GM23338 (cell line): ENCODE measurements around the gene DNASE2. TPM values are rescaled to one million over a fixed set of nuclear protein-coding genes. Genes with fewer than 3 reads are reported as not detected.

Experiments
- ATAC-seq: fragments of 200-7000 bp; cut with Tn5 transposase; 3 replicates; pipeline ENCODE4 v1.9.1; 2020
- DNase-seq: peaks from one replicate; pipeline ENCODE4 v3.0.0-alpha.2; 2015; ENCODE audit warnings: low spot score
- H2AFZ ChIP-seq: fragments of 200-600 bp; sonication (generic); 2 replicates; pipeline ENCODE4 v1.8.0; 2016; ENCODE audit warnings: antibody characterized with exemption, mild to moderate bottlenecking, moderate library complexity
- H3F3A ChIP-seq: fragments of 200-600 bp; sonication (generic); replicated peaks from 2 replicates; pipeline ENCODE4 v1.8.0; 2017; ENCODE audit warnings: antibody characterized with exemption, mixed run types, low read depth
- H3K27ac ChIP-seq: fragments of 200-600 bp; sonication (generic); 2 replicates; pipeline ENCODE4 v1.6.1; 2016; ENCODE audit warnings: low read depth
- H3K27me3 ChIP-seq: fragments of 200-600 bp; sonication (generic); 2 replicates; pipeline ENCODE4 v1.8.0; 2016; ENCODE audit warnings: mild to moderate bottlenecking, mixed run types, moderate library complexity; ENCODE audit not compliant: insufficient read depth
- H3K36me3 ChIP-seq: fragments of 200-600 bp; sonication (generic); 2 replicates; pipeline ENCODE4 v1.8.0; 2016; ENCODE audit warnings: mild to moderate bottlenecking; ENCODE audit not compliant: insufficient read depth
- H3K4me1 ChIP-seq: fragments of 200-600 bp; sonication (generic); 2 replicates; pipeline ENCODE4 v1.8.0; 2016; ENCODE audit warnings: mild to moderate bottlenecking, moderate library complexity; ENCODE audit not compliant: insufficient read depth
- H3K4me2 ChIP-seq: fragments of 200-600 bp; sonication (generic); 2 replicates; pipeline ENCODE4 v1.7.1; 2017; ENCODE audit warnings: mixed run types
- H3K4me3 ChIP-seq: fragments of 200-600 bp; sonication (generic); 2 replicates; pipeline ENCODE4 v1.6.1; 2016; ENCODE audit warnings: mixed run types
- H3K79me2 ChIP-seq: fragments of 200-600 bp; sonication (generic); replicated peaks from 2 replicates; pipeline ENCODE4 v1.8.0; 2017; ENCODE audit warnings: mild to moderate bottlenecking; ENCODE audit not compliant: insufficient read depth
- H3K9me2 ChIP-seq: fragments of 200-600 bp; sonication (generic); 2 replicates; pipeline ENCODE4 v1.8.0; 2017; ENCODE audit not compliant: insufficient read depth
- H4K20me1 ChIP-seq: fragments of 200-600 bp; sonication (generic); replicated peaks from 2 replicates; pipeline ENCODE4 v1.8.0; 2017; ENCODE audit warnings: mild to moderate bottlenecking; ENCODE audit not compliant: insufficient read depth
- H3K27ac Mint-ChIP-seq: 2 replicates; pipeline ENCODE4 v1.8.0; 2020; ENCODE audit warnings: inconsistent platforms, mild to moderate bottlenecking, moderate library complexity, mixed read lengths
- H3K27me3 Mint-ChIP-seq: 3 replicates; pipeline ENCODE4 v1.8.0; 2022; ENCODE audit warnings: low read depth, mild to moderate bottlenecking, moderate library complexity, mixed read lengths, inconsistent platforms; ENCODE audit not compliant: insufficient read depth, poor library complexity
- H3K36me3 Mint-ChIP-seq: 3 replicates; pipeline ENCODE4 v1.8.0; 2021; ENCODE audit warnings: low read depth, mild to moderate bottlenecking, inconsistent platforms, moderate library complexity, mixed read lengths
- H3K4me1 Mint-ChIP-seq: 3 replicates; pipeline ENCODE4 v1.8.0; 2020; ENCODE audit warnings: mild to moderate bottlenecking, inconsistent platforms, mixed read lengths
- H3K4me3 Mint-ChIP-seq: 3 replicates; pipeline ENCODE4 v1.8.0; 2021; ENCODE audit warnings: moderate library complexity, mild to moderate bottlenecking, inconsistent platforms, mixed read lengths
- H3K9me3 Mint-ChIP-seq: 3 replicates; pipeline ENCODE4 v1.8.0; 2020; ENCODE audit warnings: moderate library complexity, mild to moderate bottlenecking, inconsistent platforms, mixed read lengths
- EZH2 ChIP-seq: fragments of 200-600 bp; sonication (generic); IDR thresholded peaks from one replicate; pipeline ENCODE4 v1.8.0; 2017; ENCODE audit warnings: antibody characterized with exemption, mild to moderate bottlenecking, low read depth; ENCODE audit not compliant: unreplicated experiment
- JUNB ChIP-seq: IDR thresholded peaks from one replicate; pipeline ENCODE4 v1.6.1; 2016; ENCODE audit warnings: antibody characterized with exemption; ENCODE audit not compliant: unreplicated experiment
- POLR2AphosphoS5 ChIP-seq: IDR thresholded peaks from 2 replicates; pipeline ENCODE4 v1.6.1; 2016; ENCODE audit warnings: antibody characterized with exemption, low read depth
- REST ChIP-seq: IDR thresholded peaks from one replicate; pipeline ENCODE4 v1.6.1; 2018; ENCODE audit warnings: antibody characterized with exemption; ENCODE audit not compliant: unreplicated experiment
- ZNF114 ChIP-seq: fragments of 250-450 bp; sonication (Bioruptor Pico); IDR thresholded peaks from 2 replicates; pipeline ENCODE4 v1.5.0; 2020; ENCODE audit warnings: mild to moderate bottlenecking, moderate library complexity
- polyA plus RNA-seq: library from polyadenylated mRNA; unstranded; fragments of >200 nt; fragmentation: Nextera tagmentation; extraction: Ambion mirVana; gene quantifications from 2 replicates; pipeline ENCODE4 v1.2.1, GENCODE V29; 2016
- total RNA-seq: library from RNA; depleted of rRNA; stranded (reverse); fragments of >200 nt; shearing (Covaris generic); gene quantifications from 2 replicates; pipeline ENCODE4 v1.2.3, GENCODE V29; 2014
- TF ChIP-seq, protein P1 (sequence below), 2 experiments: fragments of 200-600 bp in 1 of 2; sonication (generic) in 1 of 2; conservative IDR thresholded peaks; 2 replicates each; pipeline versions ENCODE4 v1.5.1 to v1.6.1; 2016 to 2017; ENCODE audit warnings: antibody characterized with exemption in 2 of 2, low read depth in 2 of 2, mild to moderate bottlenecking in 2 of 2, moderate library complexity in 1 of 2

Gene DNASE2
- total and polyA plus RNA-seq, 2 experiments from 2014 or later: 17.4 to 35.0 TPM

DNA sequence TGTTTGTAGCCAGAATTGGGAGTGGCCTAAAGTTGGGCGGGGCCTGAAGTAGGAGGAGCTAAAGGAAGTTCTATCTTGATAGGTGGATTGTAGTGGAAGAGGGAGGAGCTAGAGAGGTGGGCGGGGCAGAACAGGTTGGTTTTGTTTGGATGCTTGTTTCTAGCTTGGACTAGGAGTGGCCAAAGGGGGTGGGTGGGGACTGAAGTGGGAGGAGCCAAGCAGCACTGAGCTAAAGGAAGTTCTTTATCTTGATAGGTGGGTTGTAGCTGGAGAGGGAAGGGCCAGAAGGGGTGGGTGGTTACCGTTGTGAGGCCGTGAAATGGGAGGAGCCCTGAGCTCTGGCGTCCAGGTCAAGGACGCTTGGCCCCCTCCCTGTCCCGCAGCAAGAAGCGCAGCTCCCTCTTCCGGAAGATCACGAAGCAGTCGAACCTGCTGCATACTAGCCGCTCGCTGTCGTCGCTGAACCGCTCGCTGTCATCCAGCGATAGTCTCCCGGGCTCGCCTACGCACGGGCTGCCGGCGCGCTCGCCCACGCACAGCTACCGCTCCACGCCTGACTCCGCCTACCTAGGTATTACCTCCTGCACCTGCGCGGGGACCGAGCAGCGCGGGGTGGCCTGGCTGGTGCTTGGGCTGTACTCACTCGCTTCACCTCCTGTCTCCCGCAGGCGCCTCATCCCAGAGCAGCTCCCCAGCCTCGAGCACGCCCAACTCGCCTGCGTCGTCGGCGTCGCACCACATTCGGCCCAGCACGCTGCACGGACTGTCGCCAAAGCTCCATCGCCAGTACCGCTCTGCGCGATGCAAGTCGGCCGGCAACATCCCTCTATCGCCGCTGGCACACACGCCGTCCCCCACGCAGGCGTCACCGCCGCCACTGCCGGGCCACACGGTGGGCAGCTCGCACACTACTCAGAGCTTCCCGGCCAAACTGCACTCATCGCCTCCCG is 8.0 kb downstream of the DNASE2 start:
- Histone ChIP-seq H3K4me3 (peak overlapping the region; percentile 55), H3K27ac (no peak overlapping the region), H3K4me2 (peak overlapping the region; percentile 87), H3K4me1 (no peaks in the 10 kb centered on the region), H3K36me3 (no peaks in the 10 kb centered on the region), H3K27me3 (no peaks in the 10 kb centered on the region), H2AFZ (no peak overlapping the region; the same call in 1 of the 2 replicates), H3K9me2 (no peaks in the 10 kb centered on the region), H4K20me1 (no peaks in the 10 kb centered on the region; the same call in 1 of the 2 replicates), H3K79me2 (no peaks in the 10 kb centered on the region), H3F3A (peaks cover 12% of the 10 kb centered on the region)
- DNase-seq (peak; percentile 97), ATAC-seq (peak; percentile 83)
- no peak overlapping the region for H3K27ac Mint-ChIP-seq
- peaks cover 10% of the 10 kb centered on the region for H3K27me3 Mint-ChIP-seq
- H3K36me3 Mint-ChIP-seq: peaks cover 58% of the 10 kb centered on the region
- H3K4me3 Mint-ChIP-seq: peak overlapping the region; percentile 52
- no peaks in the 10 kb centered on the region; the same call in 2 of the 3 replicates for H3K4me1 Mint-ChIP-seq
- TF ChIP-seq, protein P1, sequence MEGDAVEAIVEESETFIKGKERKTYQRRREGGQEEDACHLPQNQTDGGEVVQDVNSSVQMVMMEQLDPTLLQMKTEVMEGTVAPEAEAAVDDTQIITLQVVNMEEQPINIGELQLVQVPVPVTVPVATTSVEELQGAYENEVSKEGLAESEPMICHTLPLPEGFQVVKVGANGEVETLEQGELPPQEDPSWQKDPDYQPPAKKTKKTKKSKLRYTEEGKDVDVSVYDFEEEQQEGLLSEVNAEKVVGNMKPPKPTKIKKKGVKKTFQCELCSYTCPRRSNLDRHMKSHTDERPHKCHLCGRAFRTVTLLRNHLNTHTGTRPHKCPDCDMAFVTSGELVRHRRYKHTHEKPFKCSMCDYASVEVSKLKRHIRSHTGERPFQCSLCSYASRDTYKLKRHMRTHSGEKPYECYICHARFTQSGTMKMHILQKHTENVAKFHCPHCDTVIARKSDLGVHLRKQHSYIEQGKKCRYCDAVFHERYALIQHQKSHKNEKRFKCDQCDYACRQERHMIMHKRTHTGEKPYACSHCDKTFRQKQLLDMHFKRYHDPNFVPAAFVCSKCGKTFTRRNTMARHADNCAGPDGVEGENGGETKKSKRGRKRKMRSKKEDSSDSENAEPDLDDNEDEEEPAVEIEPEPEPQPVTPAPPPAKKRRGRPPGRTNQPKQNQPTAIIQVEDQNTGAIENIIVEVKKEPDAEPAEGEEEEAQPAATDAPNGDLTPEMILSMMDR (conservative IDR thresholded peaks at IDR 0.05; ENCODE audit: low read depth in 2 of 2): peak; percentile 22 to 70; a peak in 3 of 4 replicates
- 0 out of 2 replicates have a peak, but pooled peaks have one; percentile 13 for TF ChIP-seq POLR2AphosphoS5
- TF ChIP-seq REST: no peak
- peaks cover 13% of the 10 kb centered on the region for H3K9me3 Mint-ChIP-seq

DNA sequence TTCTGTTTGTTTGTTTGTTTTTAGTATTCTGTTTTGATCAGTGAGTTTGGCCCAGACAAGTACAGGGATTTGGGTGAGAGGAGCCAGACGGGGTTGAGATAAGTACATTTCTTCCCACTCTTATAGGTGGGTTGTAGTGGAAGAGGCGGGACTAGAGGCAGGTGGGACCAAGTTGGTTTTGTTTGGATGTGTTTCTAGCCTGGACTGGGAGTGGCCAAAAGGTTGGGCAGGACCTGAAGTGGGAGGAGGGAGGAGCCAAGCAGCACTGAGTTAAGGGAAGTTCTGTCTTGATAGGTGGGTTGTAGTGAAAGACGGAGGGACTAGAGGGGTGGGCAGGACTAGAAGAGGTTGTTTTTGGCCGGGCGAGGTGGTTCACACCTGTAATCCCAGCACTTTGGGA is 9.0 kb downstream of the DNASE2 start:
- Histone ChIP-seq H3F3A (peaks cover 14% of the 10 kb centered on the region), H3K9me2 (no peaks in the 10 kb centered on the region), H3K27me3 (no peaks in the 10 kb centered on the region), H3K4me3 (no peak overlapping the region), H4K20me1 (no peaks in the 10 kb centered on the region; the same call in 1 of the 2 replicates), H3K4me1 (peaks cover 2% of the 10 kb centered on the region; the same call in 1 of the 2 replicates), H3K79me2 (no peaks in the 10 kb centered on the region), H3K36me3 (no peaks in the 10 kb centered on the region), H3K4me2 (no peak overlapping the region), H2AFZ (no peak overlapping the region), H3K27ac (no peak overlapping the region)
- DNase-seq (peak; percentile 54), ATAC-seq (no peak)
- no peak for TF ChIP-seq ZNF114 (CRISPR knock-in tag)
- no peak for TF ChIP-seq EZH2
- TF ChIP-seq JUNB: no peak
- Mint-ChIP-seq H3K27ac (no peak overlapping the region), H3K9me3 (peaks cover 13% of the 10 kb centered on the region), H3K36me3 (peaks cover 53% of the 10 kb centered on the region), H3K4me3 (no peak overlapping the region), H3K4me1 (peaks cover under 1% of the 10 kb centered on the region), H3K27me3 (peaks cover 8% of the 10 kb centered on the region)
